DMS 273 (cell line): ENCODE data around the gene C4BPB.

Source experiments
- DNase-seq: peaks from one replicate; lab custom pipeline; 2025; ENCODE audit not compliant: unreplicated experiment; lab: John Stamatoyannopoulos, UW

The C4BPB gene

DNA sequence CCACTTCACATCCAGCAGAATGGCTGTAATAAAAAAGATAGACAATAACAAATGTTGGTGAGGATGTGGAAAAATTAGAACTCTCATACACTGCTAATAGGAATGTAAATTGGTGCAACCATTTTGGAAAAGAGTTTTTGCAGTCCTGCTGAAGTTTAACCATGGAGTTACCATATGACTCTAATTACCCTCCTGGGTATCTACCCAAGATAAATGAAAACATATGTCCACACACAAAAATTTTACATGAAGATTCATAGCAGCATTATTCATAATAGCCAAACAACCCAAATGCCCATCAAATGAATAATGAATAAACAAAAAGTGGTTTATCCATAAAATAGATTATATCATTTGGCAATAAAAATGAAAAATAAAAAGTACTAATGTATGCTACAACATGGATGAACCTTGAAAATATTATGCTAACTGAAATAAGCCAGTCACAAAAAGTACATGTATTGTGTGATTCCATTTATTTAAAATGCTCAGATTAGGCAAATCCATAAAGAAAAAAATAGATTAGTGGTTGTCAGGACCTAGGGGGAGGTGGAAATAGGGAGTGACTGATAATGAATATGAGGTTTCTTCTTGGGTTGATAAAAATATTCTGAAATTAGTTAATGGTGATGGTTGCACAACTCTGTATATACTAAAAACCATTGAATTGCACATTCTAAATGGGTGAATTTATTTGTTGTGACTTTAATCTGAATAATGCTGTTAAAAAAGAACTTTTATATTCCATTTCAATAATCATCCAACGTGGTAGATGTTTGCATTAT lies 41.8 kb downstream of the C4BPB start:
- no peak for DNase-seq

DNA sequence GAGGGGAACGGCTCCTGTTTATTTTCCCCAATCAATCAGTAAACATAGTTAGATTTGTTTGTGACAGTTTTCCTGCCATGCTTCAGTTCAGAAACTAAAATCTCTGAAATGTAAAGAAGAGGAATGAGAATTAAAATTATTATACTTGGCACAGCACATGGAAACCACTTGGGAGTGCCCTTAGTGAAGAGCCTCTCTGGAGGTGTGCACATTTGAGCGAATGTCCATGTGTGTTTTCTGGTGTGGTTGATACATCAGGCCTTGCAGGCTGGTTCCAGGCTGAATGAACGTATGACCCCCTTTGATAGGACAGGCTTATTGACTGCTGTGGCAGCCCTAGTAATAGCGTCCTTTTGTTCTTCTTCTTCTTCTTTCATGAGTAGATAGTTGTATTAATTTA lies 42.5 kb downstream of the C4BPB start:
- DNase-seq, result no peak

DNA sequence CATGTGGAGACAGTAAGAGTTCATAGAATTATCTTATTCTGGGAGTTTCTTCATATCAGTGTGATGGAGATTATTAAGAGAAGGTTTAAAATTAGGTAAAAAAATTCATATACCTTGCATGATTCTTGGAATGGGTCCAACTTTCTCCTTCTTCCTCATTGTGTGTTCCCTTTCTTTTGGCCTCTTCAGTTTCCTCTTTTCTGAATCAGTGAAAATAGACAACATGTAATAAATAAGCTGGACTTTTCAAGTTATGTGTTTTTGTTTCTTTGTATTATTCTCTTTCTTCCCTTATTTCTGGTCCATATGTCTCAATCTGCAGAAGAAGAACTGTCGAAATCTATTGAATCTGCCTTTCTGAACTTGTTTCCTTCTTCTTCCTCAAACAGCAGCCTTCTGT lies 45.9 kb downstream of the C4BPB start:
- DNase-seq, result no peak

DNA sequence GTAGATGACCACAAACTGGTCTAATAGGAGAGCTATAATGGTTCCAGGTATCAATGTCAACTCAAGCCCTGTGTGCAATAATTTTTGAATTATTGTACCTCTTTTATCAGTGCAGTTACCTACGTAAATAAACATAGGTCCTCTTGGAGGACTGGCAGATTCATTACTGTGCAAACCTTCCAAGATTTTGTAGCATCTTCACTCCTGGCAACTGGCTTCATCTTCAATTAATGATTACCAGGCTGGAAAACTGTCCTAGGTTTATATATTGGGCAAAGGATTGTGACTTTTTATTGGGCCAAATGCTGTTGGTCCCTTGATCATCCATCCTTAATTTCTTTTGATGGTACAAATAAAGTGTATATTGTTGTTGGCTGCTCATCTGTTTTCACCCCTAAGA lies 51.0 kb downstream of the C4BPB start:
- no peak for DNase-seq

DNA sequence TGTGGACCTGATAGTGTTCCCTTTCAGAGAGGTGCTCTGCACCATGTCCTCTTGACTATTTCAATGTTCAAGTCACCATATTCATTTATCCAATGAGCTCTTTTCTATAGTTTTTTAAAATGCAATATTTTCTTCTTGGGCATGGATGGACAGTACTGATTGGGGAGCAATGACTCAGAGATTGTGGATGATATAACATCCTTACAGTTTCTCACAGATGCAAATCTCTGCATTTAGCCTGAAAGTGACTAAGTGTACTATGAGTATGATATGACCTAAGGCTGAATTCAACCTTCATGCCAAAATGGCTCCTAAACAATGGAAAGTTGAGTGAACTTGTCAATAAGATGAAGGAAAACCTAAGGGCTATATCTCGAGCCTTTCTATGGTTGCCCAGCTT lies 51.9 kb downstream of the C4BPB start:
- DNase-seq, result no peak

DNA sequence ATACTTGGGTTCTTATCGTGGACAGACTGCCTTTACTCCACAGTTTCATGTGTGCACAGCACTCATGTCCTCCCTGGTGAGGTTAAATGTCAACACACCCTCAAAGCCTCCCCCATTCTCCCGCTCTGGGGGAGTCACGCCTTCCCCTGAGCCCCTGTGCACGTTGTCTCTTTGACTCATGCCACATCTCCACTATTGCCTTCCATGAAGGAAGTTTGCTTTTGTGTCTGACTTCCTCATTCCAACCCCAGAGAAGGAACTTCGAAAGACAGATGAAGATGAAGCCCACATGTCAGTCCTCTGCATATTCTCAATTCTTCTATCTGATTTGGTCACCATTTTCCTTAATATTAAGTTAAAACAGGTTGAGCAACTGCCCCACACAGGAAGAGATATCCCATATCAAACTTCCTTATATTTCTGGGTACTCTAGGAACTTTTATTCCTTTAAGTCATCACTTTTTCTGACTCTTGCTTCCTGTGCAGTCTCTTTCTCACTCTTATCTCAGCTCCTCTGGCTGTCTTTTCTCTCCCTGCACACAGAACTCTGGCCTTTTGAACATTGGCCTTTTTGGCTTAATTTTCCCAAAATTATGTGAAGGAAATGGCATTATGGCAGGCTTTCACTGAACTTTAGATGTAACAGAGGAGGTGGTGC lies 56.9 kb downstream of the C4BPB start:
- DNase-seq, result no peak
